HepG2 (cell line): ENCODE data around the gene TUBB4B. TPM values are rescaled to one million over a fixed set of nuclear protein-coding genes. Genes with fewer than 3 reads are reported as not detected.

Experiments
- ATAC-seq: fragments of 200-7000 bp; cut with Tn5 transposase; 3 replicates; pipeline ENCODE4 v1.9.1; 2020; ENCODE audit warnings: mild to moderate bottlenecking, moderate library complexity
- BruUV-seq: library from RNA; stranded (reverse); fragments of 400-500 nt; replicated peaks from 2 replicates; lab custom pipeline; 2021; lab: Mats Ljungman, UMichigan
- CTCF ChIA-PET: fragments of 300-600 bp; formaldehyde crosslinking; extraction: SDS; loops from one replicate; lab custom pipeline; 2021; ENCODE audit warnings: low total read pairs, inconsistent platforms, low intra/inter-chr PET ratio; lab: Yijun Ruan, JAX
- POLR2A ChIA-PET: fragments of 350-600 bp; sonication (Branson Sonifier 250); formaldehyde crosslinking; loops from one replicate; lab custom pipeline; 2020; ENCODE audit warnings: antibody characterized with exemption, inconsistent platforms; lab: Yijun Ruan, JAX
- DNase-seq: peaks from one replicate; pipeline ENCODE4 v3.0.0-alpha.2; 2015; ENCODE audit warnings: low spot score
- FAIRE-seq: peaks from 3 replicates; lab custom pipeline; 2011; peaks lifted over from hg19 to GRCh38; lab: Jason Lieb, UNC
- H2AFZ ChIP-seq: one replicate; pipeline ENCODE4 v1.6.1; 2011; ENCODE audit warnings: low read length, inconsistent platforms
- H3K27ac ChIP-seq: fragments of 300-600 bp; 3 replicates; pipeline ENCODE4 v1.8.0; 2011; ENCODE audit warnings: mixed run types, mild to moderate bottlenecking, mixed read lengths, low read length, inconsistent platforms; ENCODE audit not compliant: insufficient read depth; ENCODE audit errors: extremely low read length
- H3K27me3 ChIP-seq, 2 experiments: fragments of 200-600 bp in 1 of 2; 2 replicates in 1 of 2; 3 replicates in 1 of 2; pipeline versions ENCODE4 v1.6.0 to v1.8.0; 2011; ENCODE audit warnings: low read length in 2 of 2, mild to moderate bottlenecking in 2 of 2, moderate library complexity in 2 of 2, inconsistent platforms in 1 of 2; ENCODE audit not compliant: insufficient read depth in 2 of 2, control insufficient read depth in 1 of 2
- H3K36me3 ChIP-seq, 2 experiments: fragments of 200-600 bp in 1 of 2; replicated peaks in 1 of 2; 2 replicates in 1 of 2; 3 replicates in 1 of 2; pipeline versions ENCODE4 v1.5.1 to v1.8.0; 2011; ENCODE audit warnings: low read length in 2 of 2, inconsistent platforms in 1 of 2; ENCODE audit not compliant: insufficient read depth in 2 of 2, control insufficient read depth in 1 of 2
- H3K4me1 ChIP-seq: 2 replicates; pipeline ENCODE4 v1.5.1; 2012; ENCODE audit warnings: low read length, inconsistent platforms; ENCODE audit not compliant: insufficient read depth
- H3K4me2 ChIP-seq: 2 replicates; pipeline ENCODE4 v1.6.0; 2011; ENCODE audit warnings: low read depth, low read length, inconsistent platforms
- H3K4me3 ChIP-seq, 3 experiments: fragments of 200-600 bp in 1 of 3; sonication (generic), shearing (Covaris generic) in 1 of 3; replicated peaks in 1 of 3; 2 replicates each; pipeline ENCODE4 v1.5.1; 2011 to 2016; ENCODE audit warnings: low read length in 3 of 3, inconsistent platforms in 2 of 3, low read depth in 2 of 3, mild to moderate bottlenecking in 2 of 3, control low read depth in 1 of 3, mixed read lengths in 1 of 3; ENCODE audit not compliant: insufficient read depth in 1 of 3
- H3K79me2 ChIP-seq: one replicate; pipeline ENCODE4 v1.6.1; 2011; ENCODE audit warnings: low read length, inconsistent platforms; ENCODE audit not compliant: insufficient read depth
- H3K9ac ChIP-seq: 2 replicates; pipeline ENCODE4 v1.6.0; 2011; ENCODE audit warnings: mild to moderate bottlenecking, low read depth, low read length, inconsistent platforms; ENCODE audit not compliant: insufficient read depth
- H3K9me3 ChIP-seq: 2 replicates; pipeline ENCODE4 v1.5.1; 2012; ENCODE audit warnings: mild to moderate bottlenecking, low read length
- H4K20me1 ChIP-seq: 2 replicates; pipeline ENCODE4 v1.6.0; 2011; ENCODE audit warnings: inconsistent platforms, mild to moderate bottlenecking, low read length, moderate library complexity; ENCODE audit not compliant: insufficient read depth
- CCDC6 ChIP-seq: sonication (generic); formaldehyde crosslinking; IDR thresholded peaks from 2 replicates; pipeline ENCODE4 v1.8.1; 2022; ENCODE audit warnings: mild to moderate bottlenecking, missing genetic modification reagents, moderate library complexity
- CEBPG ChIP-seq: IDR thresholded peaks from 2 replicates; pipeline ENCODE4 v1.6.1; 2016
- ELF4 ChIP-seq: sonication (generic); formaldehyde crosslinking; IDR thresholded peaks from 2 replicates; pipeline ENCODE4 v1.5.0; 2020; ENCODE audit warnings: missing genetic modification reagents, mild to moderate bottlenecking, moderate library complexity, borderline replicate concordance
- IRX3 ChIP-seq: sonication (generic); formaldehyde crosslinking; IDR thresholded peaks from 2 replicates; pipeline ENCODE4 v1.8.1; 2023; ENCODE audit warnings: mild to moderate bottlenecking, low read depth, missing genetic modification reagents, borderline replicate concordance
- LCORL ChIP-seq, 2 experiments: fragments of 450-650 bp in 1 of 2; sonication (generic) in 1 of 2; formaldehyde crosslinking in 1 of 2; IDR thresholded peaks; 2 replicates each; pipeline versions ENCODE4 v1.5.0 to v1.6.1; 2017 to 2020; ENCODE audit warnings: antibody characterized with exemption in 1 of 2, missing genetic modification reagents in 1 of 2
- MYC ChIP-seq: sonication (generic); formaldehyde crosslinking; IDR thresholded peaks from 2 replicates; pipeline ENCODE4 v1.9.0; 2021; ENCODE audit warnings: missing genetic modification reagents, borderline replicate concordance
- NFKBIZ ChIP-seq: IDR thresholded peaks from 2 replicates; pipeline ENCODE4 v1.6.1; 2018; ENCODE audit warnings: missing genetic modification reagents, missing compliant biosample characterization
- RARA ChIP-seq: IDR thresholded peaks from 2 replicates; pipeline ENCODE4 v1.6.1; 2016; ENCODE audit warnings: missing genetic modification reagents, missing compliant biosample characterization
- TCF12 ChIP-seq, 2 experiments: fragments of 450-650 bp in 1 of 2; sonication (generic) in 1 of 2; formaldehyde crosslinking in 1 of 2; IDR thresholded peaks; 2 replicates each; pipeline versions ENCODE4 v1.6.1 to v1.8.0; 2017 to 2022; ENCODE audit warnings: antibody characterized with exemption in 1 of 2, mild to moderate bottlenecking in 1 of 2, missing genetic modification reagents in 1 of 2, moderate library complexity in 1 of 2
- ZC3H13 ChIP-seq: sonication (generic); formaldehyde crosslinking; IDR thresholded peaks from 2 replicates; pipeline ENCODE4 v1.8.1; 2023; ENCODE audit warnings: mild to moderate bottlenecking, missing genetic modification reagents, moderate library complexity
- ZFX ChIP-seq: sonication (generic); formaldehyde crosslinking; IDR thresholded peaks from 2 replicates; pipeline ENCODE4 v1.4.0; 2020; ENCODE audit warnings: mild to moderate bottlenecking, low read depth, missing genetic modification reagents, moderate library complexity
- ZNF143 ChIP-seq: sonication (generic); formaldehyde crosslinking; IDR thresholded peaks from 2 replicates; pipeline ENCODE4 v1.4.0; 2020; ENCODE audit warnings: missing genetic modification reagents
- ZNF263 ChIP-seq: sonication (generic); formaldehyde crosslinking; IDR thresholded peaks from 2 replicates; pipeline ENCODE4 v1.4.0; 2020; ENCODE audit warnings: missing genetic modification reagents
- ZNF274 ChIP-seq: sonication (generic); formaldehyde crosslinking; IDR thresholded peaks from 2 replicates; pipeline ENCODE4 v1.5.1; 2020; ENCODE audit warnings: mild to moderate bottlenecking, missing genetic modification reagents
- ZNF766 ChIP-seq: sonication (generic); formaldehyde crosslinking; IDR thresholded peaks from 2 replicates; pipeline ENCODE4 v1.5.0; 2020; ENCODE audit warnings: missing genetic modification reagents, borderline replicate concordance
- ZNF792 ChIP-seq: IDR thresholded peaks from 2 replicates; pipeline ENCODE4 v1.6.1; 2016
- ZSCAN20 ChIP-seq: sonication (generic); formaldehyde crosslinking; IDR thresholded peaks from 2 replicates; pipeline ENCODE4 v1.4.0; 2020; ENCODE audit warnings: missing genetic modification reagents, mild to moderate bottlenecking, borderline replicate concordance
- WGBS: methylation state at CpG from one replicate; pipeline ENCODE4 v1.1.6; 2017; ENCODE audit warnings: low lambda C conversion rate; 5-methylcytosine and 5-hydroxymethylcytosine counted together
- in situ Hi-C: cut with HindIII; loops from 2 replicates; pipeline ENCODE4 v1.10.0; 2017; ENCODE audit warnings: low pct_unique_long_range_greater_than_20kb; ENCODE audit not compliant: extremely low pct_ligation_motif_present
- intact Hi-C: fragments of 100-400 bp; cut with micrococcal nuclease; formaldehyde crosslinking; loops from one replicate; pipeline ENCODE4 v1.10.0; 2022; ENCODE audit not compliant: unreplicated experiment
- polyA plus RNA-seq, 8 experiments: library from polyadenylated mRNA; depleted of rRNA in 3 of 8; stranded (reverse) in 7 of 8; unstranded in 1 of 8; fragments of >200 nt; fragmentation: Illumina TruSeq in 4 of 8; extraction: Trizol in 4 of 8; gene quantifications; 2 replicates each; pipeline versions ENCODE4 v1.2.1 to v1.2.3, GENCODE V29; 2011 to 2016; ENCODE audit warnings: low read depth in 4 of 8, missing spikeins in 1 of 8, mixed read lengths in 1 of 8; ENCODE audit not compliant: insufficient read depth in 1 of 8
- total RNA-seq, 5 experiments: library from RNA; depleted of rRNA; stranded (reverse); fragments of >200 nt; fragmentation: Illumina TruSeq; extraction: Trizol; gene quantifications; 2 replicates each; pipeline ENCODE4 v1.2.3, GENCODE V29; 2016; ENCODE audit warnings: low read depth in 1 of 5
- TF ChIP-seq, protein P1 (sequence below): sonication (generic); formaldehyde crosslinking; IDR thresholded peaks from 2 replicates; pipeline ENCODE4 v1.5.1; 2020; ENCODE audit warnings: mild to moderate bottlenecking, missing genetic modification reagents, moderate library complexity
- TF ChIP-seq, protein P2 (sequence below): sonication (generic); formaldehyde crosslinking; IDR thresholded peaks from 2 replicates; pipeline ENCODE4 v1.5.0; 2020; ENCODE audit warnings: mild to moderate bottlenecking, missing genetic modification reagents

TUBB4B gene
- total and polyA plus RNA-seq, 2 of the 13 experiments (the other 11 are each of a cell fraction or from before 2014, with no cell fraction given): 182 to 412 TPM

DNA sequence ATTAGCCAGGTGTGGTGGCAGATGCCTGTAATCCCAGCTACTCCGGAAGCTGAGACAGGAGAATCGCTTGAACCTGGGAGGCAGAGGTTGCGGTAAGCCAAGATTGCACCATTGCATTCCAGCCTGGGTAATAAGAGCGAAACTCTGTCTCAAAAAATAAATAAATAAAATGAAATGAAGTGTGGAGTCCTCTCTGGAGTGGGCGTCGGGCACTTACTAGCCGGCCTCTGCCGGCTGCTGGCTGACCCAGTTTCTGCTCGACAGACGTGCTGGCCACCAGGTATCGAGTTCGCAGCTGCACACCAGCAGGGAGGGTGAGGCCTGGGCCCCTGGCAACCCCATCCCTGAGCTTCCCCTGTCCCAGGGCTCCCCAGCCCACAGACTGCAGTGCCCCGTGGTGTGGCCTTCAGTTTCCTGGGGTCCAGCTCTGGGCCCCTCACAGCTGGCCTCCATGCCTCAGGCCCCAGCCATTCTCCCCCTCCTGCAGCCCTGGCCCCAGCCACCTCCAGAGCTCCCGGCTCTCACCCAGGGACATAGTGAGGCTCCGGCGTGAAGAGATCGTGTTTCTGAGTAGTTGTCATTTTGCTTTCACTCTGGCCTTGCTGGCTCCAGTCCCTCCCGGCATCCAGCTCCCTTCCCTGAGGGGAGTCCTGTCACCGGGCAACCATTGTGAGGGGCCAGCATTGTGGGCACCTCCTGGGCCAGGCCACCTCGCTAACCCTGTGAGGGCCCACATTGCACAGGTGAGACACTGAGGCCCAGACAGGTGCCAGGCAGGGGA, 6.2 kb downstream of the TUBB4B start:
- 5% methylated on average over 15 of the region's 20 CpGs for WGBS
- no peak overlapping the region for H3K27ac ChIP-seq
- peak overlapping the region; percentile 87 for H3K4me2 ChIP-seq
- DNase-seq (no peak), FAIRE-seq (no peak), ATAC-seq (peak; percentile 2; the same call in 2 of the 3 replicates)
- ChIA-PET CTCF (interaction anchor here (1.1 kb wide), 1 partner anchor 11 kb away, joined by 3 read pairs; no protein-coding TSS in a partner anchor), POLR2A (interaction anchor here (0.5 to 1.3 kb wide), 4 partner anchors 30 to 96 kb away, joined by 3 to 8 read pairs (median 4); partner anchors contain the start of genes TOR4A and TPRN)
- no peak overlapping the region for H2AFZ ChIP-seq
- H4K20me1 ChIP-seq: peaks cover 19% of the 10 kb centered on the region
- H3K9ac ChIP-seq: peak overlapping the region; percentile 7; the same call in 1 of the 2 replicates
- no peaks in the 10 kb centered on the region for H3K9me3 ChIP-seq
- peaks cover 86% of the 10 kb centered on the region for H3K4me1 ChIP-seq
- peaks cover 16% of the 10 kb centered on the region for H3K79me2 ChIP-seq
- in situ Hi-C loops: no loop called here
- H3K36me3 ChIP-seq: peaks cover 4 to 13% of the 10 kb centered on the region in 2 experiments; a peak in 4 of 5 replicates
- H3K4me3 ChIP-seq: peak overlapping the region; percentile 7 to 64 (median 18); a peak in 2 of 6 replicates
- peaks cover 2 to 9% of the 10 kb centered on the region in 2 experiments; a peak in 2 of 5 replicates for H3K27me3 ChIP-seq
- BruUV-seq: no TSS peak
- intact Hi-C loops: no loop called here
- TF ChIP-seq TCF12 (IDR thresholded peaks at IDR 0.05) (no peak), TCF12 (CRISPR knock-in tag; IDR thresholded peaks at IDR 0.05) (0 out of 2 replicates have a peak, but pooled peaks have one; percentile 45), ZC3H13 (CRISPR knock-in tag) (no peak), ZNF274 (CRISPR knock-in tag) (no peak), ELF4 (CRISPR knock-in tag) (no peak), IRX3 (CRISPR knock-in tag) (no peak), ZNF792 (CRISPR knock-in tag) (no peak), ZSCAN20 (CRISPR knock-in tag) (no peak), ZNF143 (CRISPR knock-in tag) (no peak), CCDC6 (CRISPR knock-in tag) (no peak), ZNF263 (CRISPR knock-in tag) (no peak), RARA (CRISPR knock-in tag) (peak; percentile 16; the same call in 1 of the 2 replicates), LCORL (IDR thresholded peaks at IDR 0.05) (no peak), LCORL (CRISPR knock-in tag; IDR thresholded peaks at IDR 0.05) (0 out of 2 replicates have a peak, but pooled peaks have one; percentile 20), NFKBIZ (CRISPR knock-in tag) (no peak), CEBPG (CRISPR knock-in tag) (0 out of 2 replicates have a peak, but pooled peaks have one; percentile 26), MYC (0 out of 2 replicates have a peak, but pooled peaks have one; percentile 14), ZFX (CRISPR knock-in tag) (no peak), ZNF766 (CRISPR knock-in tag) (no peak)
- TF ChIP-seq, protein P1, sequence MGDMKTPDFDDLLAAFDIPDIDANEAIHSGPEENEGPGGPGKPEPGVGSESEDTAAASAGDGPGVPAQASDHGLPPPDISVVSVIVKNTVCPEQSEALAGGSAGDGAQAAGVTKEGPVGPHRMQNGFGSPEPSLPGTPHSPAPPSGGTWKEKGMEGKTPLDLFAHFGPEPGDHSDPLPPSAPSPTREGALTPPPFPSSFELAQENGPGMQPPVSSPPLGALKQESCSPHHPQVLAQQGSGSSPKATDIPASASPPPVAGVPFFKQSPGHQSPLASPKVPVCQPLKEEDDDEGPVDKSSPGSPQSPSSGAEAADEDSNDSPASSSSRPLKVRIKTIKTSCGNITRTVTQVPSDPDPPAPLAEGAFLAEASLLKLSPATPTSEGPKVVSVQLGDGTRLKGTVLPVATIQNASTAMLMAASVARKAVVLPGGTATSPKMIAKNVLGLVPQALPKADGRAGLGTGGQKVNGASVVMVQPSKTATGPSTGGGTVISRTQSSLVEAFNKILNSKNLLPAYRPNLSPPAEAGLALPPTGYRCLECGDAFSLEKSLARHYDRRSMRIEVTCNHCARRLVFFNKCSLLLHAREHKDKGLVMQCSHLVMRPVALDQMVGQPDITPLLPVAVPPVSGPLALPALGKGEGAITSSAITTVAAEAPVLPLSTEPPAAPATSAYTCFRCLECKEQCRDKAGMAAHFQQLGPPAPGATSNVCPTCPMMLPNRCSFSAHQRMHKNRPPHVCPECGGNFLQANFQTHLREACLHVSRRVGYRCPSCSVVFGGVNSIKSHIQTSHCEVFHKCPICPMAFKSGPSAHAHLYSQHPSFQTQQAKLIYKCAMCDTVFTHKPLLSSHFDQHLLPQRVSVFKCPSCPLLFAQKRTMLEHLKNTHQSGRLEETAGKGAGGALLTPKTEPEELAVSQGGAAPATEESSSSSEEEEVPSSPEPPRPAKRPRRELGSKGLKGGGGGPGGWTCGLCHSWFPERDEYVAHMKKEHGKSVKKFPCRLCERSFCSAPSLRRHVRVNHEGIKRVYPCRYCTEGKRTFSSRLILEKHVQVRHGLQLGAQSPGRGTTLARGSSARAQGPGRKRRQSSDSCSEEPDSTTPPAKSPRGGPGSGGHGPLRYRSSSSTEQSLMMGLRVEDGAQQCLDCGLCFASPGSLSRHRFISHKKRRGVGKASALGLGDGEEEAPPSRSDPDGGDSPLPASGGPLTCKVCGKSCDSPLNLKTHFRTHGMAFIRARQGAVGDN (CRISPR knock-in tag): peak; percentile 59
- TF ChIP-seq, protein P2, sequence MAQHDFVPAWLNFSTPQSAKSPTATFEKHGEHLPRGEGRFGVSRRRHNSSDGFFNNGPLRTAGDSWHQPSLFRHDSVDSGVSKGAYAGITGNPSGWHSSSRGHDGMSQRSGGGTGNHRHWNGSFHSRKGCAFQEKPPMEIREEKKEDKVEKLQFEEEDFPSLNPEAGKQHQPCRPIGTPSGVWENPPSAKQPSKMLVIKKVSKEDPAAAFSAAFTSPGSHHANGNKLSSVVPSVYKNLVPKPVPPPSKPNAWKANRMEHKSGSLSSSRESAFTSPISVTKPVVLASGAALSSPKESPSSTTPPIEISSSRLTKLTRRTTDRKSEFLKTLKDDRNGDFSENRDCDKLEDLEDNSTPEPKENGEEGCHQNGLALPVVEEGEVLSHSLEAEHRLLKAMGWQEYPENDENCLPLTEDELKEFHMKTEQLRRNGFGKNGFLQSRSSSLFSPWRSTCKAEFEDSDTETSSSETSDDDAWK: no peak
